Measurements from ENCODE around the gene CUX1. TPM values are rescaled to one million over a fixed set of nuclear protein-coding genes. Genes with fewer than 3 reads are reported as not detected.
"Not testable (repeated sequence)": the region's sequence is repeated elsewhere in the genome, so short reads cannot be mapped to it uniquely, and the experiment has no call there.

CUX1 gene
- total RNA-seq, 4 donors from 2014 or later, result 40.8 to 62.1 (median 43.8) TPM

- no peak overlapping the region for H3K4me3 ChIP-seq (ENCODE audit: low read depth, poor library complexity, severe bottlenecking)
- 66 to 84% methylated on average over 7 of the region's 7 CpGs for WGBS, 2 donors
- intact Hi-C loops (cut with DNase I; ENCODE audit: low total_unique reads), result no loop called here
- no peak for DNase-seq (ENCODE audit: low spot score in 2 of 2)
- TF ChIP-seq CTCF (IDR thresholded peaks at IDR 0.05), result no peak
- TF ChIP-seq POLR2A (IDR thresholded peaks at IDR 0.05), result no peak
Measured at GRCh38 chr7:101882005-101882421, 64.6 kb downstream of the CUX1 start.

- no peak for TF ChIP-seq POLR2A (IDR thresholded peaks at IDR 0.05)
- no peak for TF ChIP-seq CTCF (IDR thresholded peaks at IDR 0.05)
- intact Hi-C loops (cut with DNase I; ENCODE audit: low total_unique reads), result no loop called here
- 29 to 38% methylated on average over 18 of the region's 18 CpGs for WGBS, 2 donors
- DNase-seq (ENCODE audit: low spot score in 2 of 2), result peak; percentile 89 to 93
- H3K4me3 ChIP-seq (ENCODE audit: low read depth, poor library complexity, severe bottlenecking), result no peak overlapping the region
Measured at GRCh38 chr7:101882595-101883564, 65.5 kb downstream of the CUX1 start.

GRCh38 chr7:101884671-101885596, 67.5 kb downstream of the CUX1 start:
- intact Hi-C loops (cut with DNase I; ENCODE audit: low total_unique reads), result no loop called here
- DNase-seq (ENCODE audit: low spot score in 2 of 2), result no peak

GRCh38 chr7:101885597-101885955, 68.2 kb downstream of the CUX1 start:
- TF ChIP-seq POLR2A (IDR thresholded peaks at IDR 0.05) (no peak), CTCF (IDR thresholded peaks at IDR 0.05) (no peak)
- intact Hi-C loops (cut with DNase I; ENCODE audit: low total_unique reads), result no loop called here
- WGBS, 2 donors, result 58 to 70% methylated on average over 12 of the region's 12 CpGs
- H3K4me3 ChIP-seq (ENCODE audit: low read depth, poor library complexity, severe bottlenecking), result no peak overlapping the region
- DNase-seq (ENCODE audit: low spot score in 2 of 2), result no peak

More at GRCh38 chr7:101884671-101885596, 67.5 kb downstream of the CUX1 start:
- no peak overlapping the region for H3K4me3 ChIP-seq (ENCODE audit: low read depth, poor library complexity, severe bottlenecking)
- WGBS, 2 donors, result 88 to 89% methylated on average over 13 of the region's 13 CpGs
- TF ChIP-seq POLR2A (IDR thresholded peaks at IDR 0.05), result no peak
- no peak for TF ChIP-seq CTCF (IDR thresholded peaks at IDR 0.05)

- H3K4me3 ChIP-seq (ENCODE audit: low read depth, poor library complexity, severe bottlenecking); intact Hi-C loops (cut with DNase I; ENCODE audit: low total_unique reads); DNase-seq (ENCODE audit: low spot score in 2 of 2): not testable (repeated sequence)
- WGBS, 2 donors, result 96% methylated on average over 4 of the region's 4 CpGs
Measured at GRCh38 chr7:101887352-101887751, 69.9 kb downstream of the CUX1 start.

- 80 to 87% methylated on average over 3 of the region's 3 CpGs for WGBS, 2 donors
- DNase-seq (ENCODE audit: low spot score in 2 of 2); H3K4me3 ChIP-seq (ENCODE audit: low read depth, poor library complexity, severe bottlenecking); intact Hi-C loops (cut with DNase I; ENCODE audit: low total_unique reads): not testable (repeated sequence)
Measured at GRCh38 chr7:101888564-101888963, 71.1 kb downstream of the CUX1 start.

All from lower leg skin (tissue), 4 donors.